CMK (cell line): ENCODE measurements around the gene SLC2A8.
A peak's percentile ranks its signal among the peaks of the same experiment; 100 is the strongest.

Experiments used
- DNase-seq: peaks from one replicate; pipeline ENCODE4 v3.0.0-alpha.2; 2010; ENCODE audit warnings: low read depth

Gene SLC2A8

DNA sequence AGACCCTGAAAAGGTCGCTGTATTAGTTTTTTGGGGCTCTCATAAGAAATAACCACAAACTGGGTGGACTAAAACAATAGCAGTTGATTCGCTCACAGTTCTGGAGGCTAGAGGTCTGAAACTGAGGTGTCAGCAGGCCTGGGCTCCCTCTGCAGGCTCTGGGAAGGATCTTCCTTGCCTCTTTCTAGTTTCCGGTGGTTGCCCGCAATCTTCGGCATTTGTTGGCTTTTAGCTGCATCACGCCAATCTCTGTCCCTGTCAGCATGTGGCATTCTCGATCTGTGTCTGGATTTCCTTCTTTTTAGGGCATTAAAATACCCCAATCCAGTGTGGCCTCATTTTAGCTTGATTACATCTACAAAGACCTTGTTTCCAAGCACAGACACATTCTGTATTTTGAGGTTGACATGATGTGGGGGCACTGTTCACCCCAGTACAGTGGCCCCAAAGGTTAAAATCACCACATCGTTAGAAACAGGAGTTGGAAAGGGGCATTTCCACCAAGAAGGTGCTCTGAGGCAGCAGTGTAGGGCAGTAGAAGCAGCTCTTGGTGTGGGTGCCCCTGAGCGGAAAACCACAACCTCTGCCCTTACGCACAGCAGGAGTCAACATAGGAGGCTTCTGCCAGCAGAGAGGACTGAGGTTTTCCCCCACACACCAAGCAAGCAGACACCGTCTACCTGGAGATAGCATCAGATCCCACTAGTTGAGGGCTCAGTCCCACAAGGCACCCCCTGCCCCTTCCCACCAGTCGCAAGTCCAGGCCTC lies 40.7 kb downstream of the SLC2A8 start:
- no peak for DNase-seq

GRCh38 chr9:127438394-127438793 lies 41.4 kb downstream of the SLC2A8 start:
- no peak for DNase-seq

DNA sequence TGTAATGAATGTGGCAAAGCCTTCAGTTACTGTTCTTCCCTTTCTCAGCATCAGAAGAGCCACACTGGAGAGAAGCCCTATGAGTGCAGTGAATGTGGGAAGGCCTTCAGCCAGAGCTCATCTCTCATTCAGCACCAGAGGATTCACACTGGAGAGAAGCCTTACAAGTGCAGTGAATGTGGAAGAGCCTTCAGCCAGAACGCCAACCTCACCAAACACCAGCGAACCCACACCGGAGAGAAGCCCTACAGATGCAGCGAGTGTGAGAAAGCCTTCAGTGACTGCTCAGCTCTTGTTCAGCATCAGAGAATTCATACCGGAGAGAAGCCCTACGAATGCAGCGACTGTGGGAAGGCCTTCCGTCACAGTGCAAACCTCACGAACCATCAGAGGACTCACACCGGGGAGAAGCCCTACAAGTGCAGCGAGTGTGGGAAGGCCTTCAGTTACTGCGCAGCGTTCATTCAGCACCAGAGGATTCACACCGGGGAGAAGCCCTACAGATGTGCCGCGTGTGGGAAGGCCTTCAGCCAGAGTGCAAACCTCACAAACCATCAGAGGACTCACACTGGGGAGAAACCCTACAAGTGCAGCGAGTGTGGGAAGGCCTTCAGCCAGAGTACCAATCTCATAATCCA lies 47.4 kb downstream of the SLC2A8 start:
- DNase-seq: no peak

DNA sequence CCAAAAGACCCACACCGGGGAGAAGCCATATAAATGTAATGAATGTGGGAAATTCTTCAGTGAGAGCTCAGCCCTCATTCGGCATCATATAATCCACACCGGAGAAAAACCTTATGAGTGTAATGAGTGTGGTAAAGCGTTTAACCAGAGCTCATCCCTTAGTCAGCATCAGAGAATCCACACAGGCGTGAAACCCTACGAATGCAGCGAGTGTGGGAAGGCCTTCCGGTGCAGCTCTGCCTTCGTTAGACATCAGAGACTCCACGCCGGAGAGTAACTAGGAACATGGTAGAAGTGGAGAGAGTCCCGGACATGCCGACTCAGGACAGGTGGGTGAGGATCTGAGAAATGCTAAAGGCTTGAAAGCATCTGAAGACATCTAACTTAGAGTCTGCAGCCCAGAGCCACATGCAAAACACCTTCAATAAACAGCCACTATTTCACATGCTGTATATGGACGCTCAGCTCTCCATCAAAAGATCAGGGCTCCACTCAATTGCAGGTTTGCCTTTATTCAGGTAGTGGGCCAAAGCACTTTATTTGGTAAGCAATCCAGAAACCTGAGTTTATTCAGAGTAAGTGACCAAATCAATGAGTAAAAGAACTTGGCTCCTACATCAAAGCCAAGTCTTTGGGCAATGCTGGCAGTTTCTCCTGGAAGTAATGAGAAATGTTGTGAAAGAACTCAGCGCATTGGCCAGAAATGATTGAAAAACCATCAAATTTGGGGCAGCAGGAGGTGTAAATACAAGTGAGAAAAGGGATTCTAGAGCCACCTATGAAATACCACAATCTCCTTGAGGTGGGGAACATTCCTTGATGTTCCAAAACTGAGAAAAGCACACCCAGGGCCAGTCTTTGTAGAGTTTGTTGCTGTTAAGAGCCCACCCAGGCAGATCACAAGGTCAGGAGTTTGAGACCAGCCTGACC lies 48.2 kb downstream of the SLC2A8 start:
- DNase-seq: no peak

DNA sequence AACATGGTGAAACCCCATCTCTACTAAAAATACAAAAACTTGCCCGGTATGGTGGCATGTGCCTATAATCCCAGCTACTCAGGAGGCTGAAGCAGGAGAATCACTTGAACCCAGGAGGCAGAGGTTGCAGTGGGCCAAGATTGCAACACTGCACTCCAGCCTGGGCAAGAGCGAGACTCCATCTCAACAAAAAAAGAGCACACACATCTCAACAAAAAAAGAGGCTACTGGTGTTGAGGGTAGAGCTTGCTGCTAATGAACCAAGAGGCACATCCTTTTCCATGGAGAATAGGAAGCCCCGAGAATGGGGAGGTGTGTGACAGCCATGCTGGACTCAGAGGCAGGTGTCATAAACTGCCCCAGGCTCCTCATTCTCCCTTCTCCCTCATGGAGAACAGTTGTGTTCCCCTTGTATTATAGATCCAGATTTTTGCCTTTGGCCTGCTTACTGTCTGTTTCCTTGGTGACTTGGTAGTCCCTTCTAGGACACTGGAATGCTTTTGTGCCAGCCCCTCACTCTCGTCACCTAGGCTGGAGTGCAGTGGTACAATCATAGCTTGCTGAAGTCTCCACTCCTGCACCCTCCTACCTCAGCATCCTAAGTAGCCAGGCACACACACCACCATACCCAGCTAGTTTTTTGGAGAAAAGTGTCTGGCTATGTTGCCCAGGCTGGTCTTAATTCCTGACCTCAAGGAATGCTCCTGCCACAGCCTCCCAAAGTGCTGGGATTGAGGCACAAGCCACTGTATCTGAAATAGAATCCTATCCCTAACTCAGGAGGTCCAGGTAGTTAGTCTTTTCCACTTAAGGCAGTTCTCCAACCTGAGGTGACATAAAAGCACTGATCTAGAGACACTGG lies 49.1 kb downstream of the SLC2A8 start:
- DNase-seq: no peak

GRCh38 chr9:127446713-127447415 lies 49.9 kb downstream of the SLC2A8 start:
- no peak for DNase-seq

GRCh38 chr9:127447416-127448111 lies 50.6 kb downstream of the SLC2A8 start:
- no peak for DNase-seq

- DNase-seq: no peak
Observed at GRCh38 chr9:127448112-127448805, 51.3 kb downstream of the SLC2A8 start.

- DNase-seq: no peak
Observed at GRCh38 chr9:127449332-127449966, 52.5 kb downstream of the SLC2A8 start.

DNA sequence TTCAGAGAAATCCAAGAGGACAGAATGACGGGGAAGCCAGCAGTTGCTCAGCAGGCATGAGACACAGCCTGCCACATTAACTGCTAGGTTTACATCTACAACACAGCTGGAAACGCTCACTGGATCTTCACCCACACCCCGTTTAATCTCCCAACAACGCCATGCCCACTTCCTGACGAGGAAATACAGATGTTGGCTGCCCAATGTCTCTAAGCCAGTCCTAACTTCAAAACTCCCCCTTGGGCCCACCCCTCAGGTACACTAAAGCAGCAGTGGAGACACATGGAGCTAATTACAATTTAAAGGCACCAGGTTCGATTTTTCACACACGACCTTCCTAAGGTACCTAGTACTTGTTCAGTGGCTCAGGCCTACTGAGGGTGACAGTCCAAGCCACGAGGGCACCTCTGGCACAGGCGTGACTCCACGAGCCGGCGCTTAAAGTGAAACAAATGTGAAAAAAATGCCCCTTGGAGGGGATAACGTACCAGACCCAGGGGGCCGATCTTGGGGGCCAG lies 53.3 kb downstream of the SLC2A8 start:
- no peak for DNase-seq

- peak; percentile 95 for DNase-seq
Observed at GRCh38 chr9:127450830-127451607, 54.0 kb downstream of the SLC2A8 start, which contains the start of the genes LRSAM1 and RPL12. Gene LRSAM1, plus strand, starts transcription at chr9:127451510. Its CDS starts 3,018 bp downstream, at chr9:127454528. Gene RPL12, minus strand, starts transcription at chr9:127451406. Its CDS starts 89 bp downstream, at chr9:127451317.

GRCh38 chr9:127451608-127451857 lies 54.6 kb downstream of the SLC2A8 start:
- DNase-seq: no peak

DNA sequence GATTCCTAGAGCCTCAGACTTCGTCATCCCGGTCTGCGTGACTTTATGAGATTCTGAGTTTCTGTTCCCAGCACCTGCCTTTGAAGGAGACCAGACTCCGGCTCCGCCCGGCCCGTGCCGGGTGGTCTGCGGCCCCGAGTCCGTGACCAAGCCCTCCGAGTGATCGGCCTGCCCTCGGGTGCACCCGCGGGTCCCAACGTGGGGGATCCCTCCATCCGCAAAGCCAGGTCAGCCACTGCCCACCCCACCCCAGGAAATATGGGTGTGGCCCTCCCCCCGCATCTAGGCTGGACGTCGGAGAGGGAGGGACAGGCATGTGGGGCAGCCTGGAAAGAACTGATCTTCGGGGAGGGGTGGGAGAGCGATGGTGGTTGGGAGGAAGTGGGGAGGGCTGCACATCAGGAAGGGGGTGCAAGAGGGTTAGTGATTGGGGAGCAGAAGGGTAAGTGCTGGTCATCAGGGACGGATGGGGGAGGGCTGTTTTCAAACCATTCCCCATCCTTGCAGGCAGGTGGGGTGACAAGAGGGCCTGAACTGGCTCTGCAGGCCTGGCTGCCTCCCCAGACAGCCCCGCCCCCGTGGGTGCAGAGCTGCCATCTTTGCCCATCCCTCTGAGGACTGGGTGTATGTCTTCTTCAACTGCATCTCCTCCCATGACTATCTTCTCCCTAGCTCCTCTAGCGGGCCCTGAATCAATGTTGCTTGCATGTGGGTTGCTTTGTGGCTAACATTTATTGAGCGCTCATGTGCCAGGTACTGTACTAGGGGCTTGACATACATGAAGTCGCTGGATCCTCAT lies 55.1 kb downstream of the SLC2A8 start:
- peak; percentile 81 for DNase-seq

DNA sequence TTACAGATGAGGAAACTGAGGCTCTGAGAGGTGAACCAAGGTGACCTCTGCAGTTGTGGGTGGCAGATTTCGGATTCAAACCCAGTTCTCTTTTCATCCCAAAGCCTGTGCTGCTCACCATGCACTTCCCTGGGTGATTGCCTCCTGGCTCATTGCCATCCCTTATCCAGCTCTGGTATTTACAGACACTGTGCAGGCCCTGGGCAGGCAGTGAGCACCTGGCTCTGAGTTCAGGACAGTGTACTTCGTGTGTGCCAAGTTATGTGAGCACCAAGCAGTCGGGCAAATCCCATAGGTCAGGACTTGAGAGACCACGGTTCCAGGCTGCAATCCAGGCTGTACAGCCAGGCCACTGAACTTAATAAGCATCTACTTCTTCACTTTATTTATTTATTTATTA lies 55.7 kb downstream of the SLC2A8 start:
- DNase-seq: no peak

DNA sequence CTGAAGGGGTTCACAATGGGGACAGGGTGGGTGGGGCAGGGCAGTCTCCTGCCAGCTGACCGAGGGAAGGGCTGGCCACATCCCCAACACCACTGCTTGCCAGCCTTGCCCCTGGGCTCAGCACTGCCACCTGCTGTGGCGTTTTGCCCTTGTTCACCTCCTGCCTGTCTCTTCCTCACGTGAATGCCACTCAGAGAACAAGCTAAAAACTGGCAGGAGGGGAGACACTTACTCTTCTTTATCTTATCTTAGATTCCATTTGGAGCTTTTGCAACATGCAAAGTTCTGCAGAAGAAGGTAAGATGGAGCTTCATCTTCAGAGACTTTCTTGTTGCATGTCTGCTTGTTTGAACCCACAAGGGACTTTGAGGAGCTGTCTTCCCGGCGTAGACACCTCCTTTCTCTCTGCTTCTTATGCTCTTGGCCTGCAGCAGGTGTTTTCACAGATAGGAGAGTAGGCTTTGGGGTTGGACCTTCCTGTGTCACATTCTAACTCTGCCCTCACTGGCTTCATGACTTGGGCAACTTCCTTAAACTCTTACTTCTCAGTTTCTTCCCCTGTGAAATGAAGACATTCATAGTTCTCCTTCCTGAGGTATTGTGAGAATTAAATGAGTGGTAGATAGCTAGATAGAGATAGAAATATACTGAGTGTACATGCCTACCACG lies 58.5 kb downstream of the SLC2A8 start:
- DNase-seq: peak; percentile 90

DNA sequence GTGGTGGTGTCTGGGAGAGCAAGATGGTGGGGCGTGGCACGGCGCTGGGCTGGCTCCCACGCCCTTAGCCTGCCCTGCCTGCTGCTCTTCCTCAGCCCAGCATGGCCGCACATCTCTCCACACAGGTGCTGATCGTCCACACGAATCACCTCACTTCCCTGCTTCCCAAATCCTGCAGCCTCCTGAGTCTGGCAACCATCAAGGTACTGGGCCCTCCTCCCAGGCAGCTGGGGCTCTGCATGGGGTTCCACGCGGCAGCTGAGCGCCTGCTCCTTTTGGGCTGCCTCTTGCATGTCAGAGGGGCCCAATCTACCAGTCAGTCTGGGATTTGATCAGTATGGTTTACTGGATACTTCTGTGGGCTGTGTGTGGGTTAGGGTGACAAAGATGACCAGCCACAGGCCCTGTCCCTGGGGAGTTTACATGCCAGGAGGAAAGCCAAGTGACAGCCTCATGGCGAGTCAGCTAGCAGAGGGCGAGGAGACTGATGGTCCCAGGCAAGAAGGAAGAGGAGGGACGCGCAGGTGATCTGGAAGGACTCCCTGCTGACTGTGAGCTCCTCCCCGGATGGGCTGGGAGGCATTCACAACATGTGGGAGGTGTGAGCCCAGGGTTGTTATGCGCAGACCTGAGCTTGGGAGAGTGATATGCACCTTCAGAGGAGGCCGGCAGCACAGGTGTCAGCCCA lies 60.4 kb downstream of the SLC2A8 start:
- no peak for DNase-seq
